Mesothelial cell of epicardium (in vitro differentiated cells): Measurements from ENCODE around the gene BMPR1B. TPM values are rescaled to one million over a fixed set of nuclear protein-coding genes. Genes with fewer than 3 reads are reported as not detected.

Source experiments
- DNase-seq, 2 experiments: peaks; one replicate each; pipeline ENCODE4 v3.0.0; 2021; ENCODE audit warnings: low spot score in 2 of 2; ENCODE audit not compliant: unreplicated experiment in 2 of 2
- H3K27ac Mint-ChIP-seq: 2 replicates; pipeline ENCODE4 v1.8.0; 2021; ENCODE audit warnings: mixed read lengths
- H3K27me3 Mint-ChIP-seq: 2 replicates; pipeline ENCODE4 v1.8.0; 2021; ENCODE audit warnings: low read depth, mixed read lengths
- H3K36me3 Mint-ChIP-seq: 2 replicates; pipeline ENCODE4 v1.8.0; 2021; ENCODE audit warnings: mixed read lengths
- H3K4me1 Mint-ChIP-seq: 2 replicates; pipeline ENCODE4 v1.8.0; 2021; ENCODE audit warnings: mixed read lengths
- H3K4me3 Mint-ChIP-seq: 2 replicates; pipeline ENCODE4 v1.8.0; 2021; ENCODE audit warnings: mild to moderate bottlenecking, moderate library complexity, mixed read lengths
- H3K9me3 Mint-ChIP-seq: 2 replicates; pipeline ENCODE4 v1.8.0; 2021; ENCODE audit warnings: mixed read lengths
- CTCF ChIP-seq: fragments of 200-600 bp; sonication (generic); IDR thresholded peaks from one replicate; pipeline ENCODE4 v1.5.0; 2021; ENCODE audit warnings: antibody characterized with exemption; ENCODE audit not compliant: unreplicated experiment
- total RNA-seq: library from RNA; stranded (reverse); gene quantifications from 3 replicates; pipeline ENCODE4 v1.2.1, GENCODE V29; 2021

Gene BMPR1B
- total RNA-seq, 1 donor from 2014 or later: 2.6 TPM

- no peaks in the 10 kb centered on the region for H3K36me3 Mint-ChIP-seq
- H3K4me3 Mint-ChIP-seq: no peak overlapping the region
- TF ChIP-seq CTCF: no peak
- no peaks in the 10 kb centered on the region for H3K27me3 Mint-ChIP-seq
- H3K4me1 Mint-ChIP-seq: peaks cover 10% of the 10 kb centered on the region
- H3K27ac Mint-ChIP-seq: no peak overlapping the region
- H3K9me3 Mint-ChIP-seq: no peaks in the 10 kb centered on the region
- DNase-seq: no peak
Observed at GRCh38 chr4:95014068-95014467, 256.3 kb downstream of the BMPR1B start.

- H3K27me3 Mint-ChIP-seq: no peaks in the 10 kb centered on the region
- H3K9me3 Mint-ChIP-seq: no peaks in the 10 kb centered on the region
- no peak for TF ChIP-seq CTCF
- no peak for DNase-seq
- H3K36me3 Mint-ChIP-seq: no peaks in the 10 kb centered on the region
- H3K4me3 Mint-ChIP-seq: no peak overlapping the region
- H3K4me1 Mint-ChIP-seq: peaks cover 10% of the 10 kb centered on the region
- H3K27ac Mint-ChIP-seq: no peak overlapping the region
Observed at GRCh38 chr4:95017305-95018064, 259.7 kb downstream of the BMPR1B start.

- Mint-ChIP-seq H3K27me3 (no peaks in the 10 kb centered on the region), H3K36me3 (no peaks in the 10 kb centered on the region), H3K4me1 (peaks cover 10% of the 10 kb centered on the region), H3K27ac (no peak overlapping the region), H3K9me3 (no peaks in the 10 kb centered on the region), H3K4me3 (no peak overlapping the region)
- no peak for TF ChIP-seq CTCF
- DNase-seq: no peak
Observed at GRCh38 chr4:95018785-95019184, 261.0 kb downstream of the BMPR1B start.

DNA sequence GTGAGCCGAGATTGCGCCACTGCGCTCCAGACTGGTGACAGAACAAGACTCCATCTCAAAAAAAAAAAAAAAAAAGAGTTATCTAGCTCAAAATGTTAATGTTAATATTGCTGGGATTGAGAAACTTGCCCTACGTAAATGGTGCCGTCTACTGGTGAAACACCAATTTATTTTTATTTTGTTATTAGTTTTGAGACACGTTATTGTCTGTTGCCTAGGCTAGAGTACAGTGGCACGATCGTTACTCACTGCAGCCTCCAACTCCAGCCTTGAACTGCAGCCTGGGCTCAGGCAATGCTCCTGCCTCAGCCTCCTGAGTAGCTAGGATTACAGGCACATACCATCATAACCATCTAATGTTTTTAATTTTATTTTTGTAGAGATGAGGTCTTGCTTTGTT is 262.8 kb downstream of the BMPR1B start:
- no peaks in the 10 kb centered on the region for H3K9me3 Mint-ChIP-seq
- no peak for TF ChIP-seq CTCF
- H3K27me3 Mint-ChIP-seq: no peaks in the 10 kb centered on the region
- no peaks in the 10 kb centered on the region for H3K36me3 Mint-ChIP-seq
- H3K4me3 Mint-ChIP-seq: no peak overlapping the region
- H3K4me1 Mint-ChIP-seq: peaks cover 10% of the 10 kb centered on the region
- H3K27ac Mint-ChIP-seq: no peak overlapping the region
- DNase-seq: no peak

DNA sequence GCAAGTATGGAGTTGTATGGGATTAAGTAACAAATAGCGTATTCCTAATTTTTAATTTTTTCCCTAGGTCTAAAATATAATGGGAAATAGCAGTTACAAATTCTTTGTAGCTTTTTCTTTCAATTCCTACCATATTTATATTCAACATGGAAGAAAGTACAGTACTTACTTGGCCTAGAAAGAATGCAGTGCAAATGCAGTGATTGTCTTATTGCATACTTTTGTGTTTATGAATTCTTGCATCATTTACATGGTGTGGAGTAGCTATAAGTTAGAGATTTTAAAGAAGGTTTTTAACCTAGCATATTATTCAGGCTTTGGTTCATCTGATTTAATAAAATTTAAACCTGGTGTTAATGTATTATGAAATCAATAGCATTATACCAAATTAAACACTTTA is 263.3 kb downstream of the BMPR1B start:
- Mint-ChIP-seq H3K4me3 (no peak overlapping the region), H3K36me3 (no peaks in the 10 kb centered on the region), H3K27ac (no peak overlapping the region), H3K9me3 (no peaks in the 10 kb centered on the region), H3K27me3 (no peaks in the 10 kb centered on the region), H3K4me1 (peaks cover 10% of the 10 kb centered on the region)
- TF ChIP-seq CTCF: no peak
- no peak for DNase-seq
